ENCODE results near the gene ST7. TPM values are rescaled to one million over a fixed set of nuclear protein-coding genes. Genes with fewer than 3 reads are reported as not detected.

ST7 gene
- total RNA-seq, 1 experiment from 2014 or later, result 12.9 TPM

GRCh38 chr7:116922545-116922944, 30.8 kb upstream of the ST7 start:
- no CpG with 5 or more reads among the region's 5 CpGs for WGBS (ENCODE audit: extremely low coverage, insufficient read length, low lambda C conversion rate)
- H2BK5ac ChIP-seq (ENCODE audit: insufficient read length, low read length), result no peak overlapping the region
- no peak overlapping the region for H4K91ac ChIP-seq (ENCODE audit: insufficient read length, low read depth, low read length)
- H3K56ac ChIP-seq (ENCODE audit: insufficient read length, low read depth, low read length), result no peak overlapping the region
- no peaks in the 10 kb centered on the region for H3K9me3 ChIP-seq (ENCODE audit: control insufficient read depth, low read depth, low read length)
- H3K9ac ChIP-seq (ENCODE audit: extremely low read depth, insufficient read length, low read length), result no peak overlapping the region
- H3K23ac ChIP-seq (ENCODE audit: insufficient read length, low read depth, low read length), result no peak overlapping the region
- H3K23me2 ChIP-seq (ENCODE audit: insufficient read length, low read depth, low read length, poor library complexity, severe bottlenecking), result no peaks in the 10 kb centered on the region
- H3K79me1 ChIP-seq (ENCODE audit: insufficient read depth, low read depth, low read length, poor library complexity, severe bottlenecking), result no peaks in the 10 kb centered on the region
- H3K4me1 Mint-ChIP-seq, result peaks cover 4% of the 10 kb centered on the region in 2 experiments; a peak in 3 of 4 replicates
- H3K4ac ChIP-seq (ENCODE audit: low read depth, low read length), result no peak overlapping the region
- H3K79me2 ChIP-seq (ENCODE audit: insufficient read depth, low read length), result no peaks in the 10 kb centered on the region
- no peaks in the 10 kb centered on the region for H3K27me3 Mint-ChIP-seq (ENCODE audit: low read depth)
- H2BK12ac ChIP-seq (ENCODE audit: insufficient read length, low read depth, low read length), result no peak overlapping the region
- H4K5ac ChIP-seq (ENCODE audit: insufficient read length, low read depth, low read length), result no peak overlapping the region
- no peak overlapping the region for H2AK5ac ChIP-seq (ENCODE audit: insufficient read length, low read length)
- H3K14ac ChIP-seq (ENCODE audit: insufficient read depth, low read length), result no peak overlapping the region
- peaks cover 5 to 25% (median 18%) of the 10 kb centered on the region in 3 experiments for H3K36me3 Mint-ChIP-seq (ENCODE audit: insufficient read depth in 1 of 3, low read depth in 3 of 3)
- H3K27ac Mint-ChIP-seq, result no peak overlapping the region
- H2BK20ac ChIP-seq (ENCODE audit: low read depth, low read length, poor library complexity, severe bottlenecking), result no peak overlapping the region
- H3K4me1 ChIP-seq (ENCODE audit: insufficient read depth, low read length), result 0 out of 2 replicates have a peak, but pooled peaks cover 3% of the 10 kb centered on the region
- H2AFZ ChIP-seq (ENCODE audit: low read length), result no peak overlapping the region
- H4K20me1 ChIP-seq (ENCODE audit: control insufficient read depth, insufficient read depth, insufficient read length), result no peaks in the 10 kb centered on the region
- no peak overlapping the region for H2BK15ac ChIP-seq (ENCODE audit: low read depth, low read length)
- DNase-seq, result no peak
- no peak overlapping the region for H4K8ac ChIP-seq (replicated peaks; ENCODE audit: insufficient read length, low read depth, low read length)
- no peaks in the 10 kb centered on the region for H3K27me3 ChIP-seq (ENCODE audit: insufficient read depth, low read length)
- no peak overlapping the region for H3T11ph ChIP-seq (ENCODE audit: low read length)
- H3K9me3 Mint-ChIP-seq, result no peaks in the 10 kb centered on the region
- H3K4me3 Mint-ChIP-seq, result no peak overlapping the region
- no peak for TF ChIP-seq CTCF (conservative IDR thresholded peaks at IDR 0.05)
- no peak overlapping the region for H3K4me2 ChIP-seq (ENCODE audit: insufficient read depth, insufficient read length, low read length)
- no peak overlapping the region for H3K18ac ChIP-seq (ENCODE audit: insufficient read length, low read depth, low read length)
- H3K27ac ChIP-seq (ENCODE audit: insufficient read length, low read depth, low read length), result no peak overlapping the region
- H2BK120ac ChIP-seq (ENCODE audit: low read depth, low read length, poor library complexity, severe bottlenecking), result no peak overlapping the region
